Upper lobe of left lung (tissue), 4 donors: ENCODE data around the gene MPP4.

Experiments
- EP300 ChIP-seq, 4 donors: sonication (generic); formaldehyde crosslinking; IDR thresholded peaks; one replicate each; pipeline ENCODE4 v1.5.1; 2017; ENCODE audit warnings: antibody characterized with exemption in 4 of 4, control low read depth in 2 of 4
- POLR2A ChIP-seq, 4 donors: fragments of 450-650 bp; IDR thresholded peaks; one replicate each; pipeline ENCODE4 v1.5.1; 2016 to 2017; ENCODE audit warnings: antibody characterized with exemption in 4 of 4, mild to moderate bottlenecking in 2 of 4
- POLR2AphosphoS5 ChIP-seq, 2 donors: sonication (generic); formaldehyde crosslinking; IDR thresholded peaks; one replicate each; pipeline ENCODE4 v1.5.1; 2017; ENCODE audit warnings: antibody characterized with exemption in 2 of 2
- TF ChIP-seq, protein P1 (sequence below), 6 experiments: fragments of 450-650 bp in 4 of 6; fragments of 200-600 bp in 2 of 6; sonication (generic) in 2 of 6; IDR thresholded peaks; one replicate each; pipeline ENCODE4 v1.5.1; 2016 to 2019; ENCODE audit warnings: antibody characterized with exemption in 6 of 6

DNA sequence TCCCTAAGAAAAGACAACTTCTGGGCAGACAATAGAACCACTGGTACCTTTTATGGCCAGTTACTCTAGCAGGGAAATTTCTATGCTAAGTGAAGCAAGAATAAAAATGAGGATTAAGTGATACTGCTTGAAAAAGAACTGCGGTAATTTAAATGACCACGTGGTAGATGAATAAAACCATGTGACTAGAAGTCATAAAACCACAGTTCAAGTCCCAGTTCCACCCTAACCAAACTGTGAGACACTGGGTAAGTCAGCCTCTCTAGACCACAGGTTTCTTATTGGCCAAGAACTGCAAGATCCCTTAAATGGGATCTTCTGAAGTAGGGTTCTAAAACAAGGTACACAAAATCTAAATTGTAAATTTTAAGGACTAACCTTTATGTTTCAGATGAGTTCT is 67.9 kb downstream of the MPP4 start:
- TF ChIP-seq, protein P1, sequence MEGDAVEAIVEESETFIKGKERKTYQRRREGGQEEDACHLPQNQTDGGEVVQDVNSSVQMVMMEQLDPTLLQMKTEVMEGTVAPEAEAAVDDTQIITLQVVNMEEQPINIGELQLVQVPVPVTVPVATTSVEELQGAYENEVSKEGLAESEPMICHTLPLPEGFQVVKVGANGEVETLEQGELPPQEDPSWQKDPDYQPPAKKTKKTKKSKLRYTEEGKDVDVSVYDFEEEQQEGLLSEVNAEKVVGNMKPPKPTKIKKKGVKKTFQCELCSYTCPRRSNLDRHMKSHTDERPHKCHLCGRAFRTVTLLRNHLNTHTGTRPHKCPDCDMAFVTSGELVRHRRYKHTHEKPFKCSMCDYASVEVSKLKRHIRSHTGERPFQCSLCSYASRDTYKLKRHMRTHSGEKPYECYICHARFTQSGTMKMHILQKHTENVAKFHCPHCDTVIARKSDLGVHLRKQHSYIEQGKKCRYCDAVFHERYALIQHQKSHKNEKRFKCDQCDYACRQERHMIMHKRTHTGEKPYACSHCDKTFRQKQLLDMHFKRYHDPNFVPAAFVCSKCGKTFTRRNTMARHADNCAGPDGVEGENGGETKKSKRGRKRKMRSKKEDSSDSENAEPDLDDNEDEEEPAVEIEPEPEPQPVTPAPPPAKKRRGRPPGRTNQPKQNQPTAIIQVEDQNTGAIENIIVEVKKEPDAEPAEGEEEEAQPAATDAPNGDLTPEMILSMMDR (IDR thresholded peaks at IDR 0.05) = no peak
- TF ChIP-seq POLR2A (IDR thresholded peaks at IDR 0.05) = no peak
- TF ChIP-seq POLR2AphosphoS5 (IDR thresholded peaks at IDR 0.05) = no peak
- no peak for TF ChIP-seq EP300 (IDR thresholded peaks at IDR 0.05)
